ENCODE data around the gene AIPL1.
A peak's percentile ranks its signal among the peaks of the same experiment; 100 is the strongest.

AIPL1 gene

GRCh38 chr17:6448473-6448872, 13.6 kb upstream of the AIPL1 start:
- DNase-seq = no peak

DNA sequence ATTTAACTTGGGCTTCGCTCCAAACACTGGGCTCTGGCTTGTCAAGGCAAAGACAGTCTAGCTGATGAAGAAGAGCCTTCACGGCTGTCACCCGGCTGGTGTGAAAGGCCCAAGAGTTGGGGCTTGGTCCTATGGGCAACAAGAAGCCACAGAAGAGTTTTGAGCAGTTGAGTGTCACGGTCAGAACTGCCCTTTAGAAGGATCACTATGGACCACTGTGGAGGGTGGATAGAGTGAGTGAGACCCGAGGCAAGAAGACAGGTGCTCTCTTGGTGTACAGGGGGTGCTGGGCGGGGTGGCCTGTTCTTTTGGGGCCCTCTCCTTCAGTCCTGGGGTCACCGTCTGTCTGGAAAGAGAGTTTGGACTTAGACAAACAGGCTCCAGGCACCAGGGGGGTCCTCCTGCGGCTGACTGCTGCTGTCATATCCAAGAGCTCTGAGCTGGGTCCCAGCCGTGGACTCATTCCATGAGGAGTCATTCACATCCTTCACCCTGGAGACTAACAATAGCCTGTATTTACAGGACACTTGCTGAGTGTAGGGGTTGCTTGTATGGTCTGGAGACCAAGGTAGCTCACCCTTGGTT, 11.7 kb upstream of the AIPL1 start:
- no peak for DNase-seq

- no peak for DNase-seq
These were observed 9.8 kb upstream of the AIPL1 start for GRCh38 chr17:6444571-6445335.

DNA sequence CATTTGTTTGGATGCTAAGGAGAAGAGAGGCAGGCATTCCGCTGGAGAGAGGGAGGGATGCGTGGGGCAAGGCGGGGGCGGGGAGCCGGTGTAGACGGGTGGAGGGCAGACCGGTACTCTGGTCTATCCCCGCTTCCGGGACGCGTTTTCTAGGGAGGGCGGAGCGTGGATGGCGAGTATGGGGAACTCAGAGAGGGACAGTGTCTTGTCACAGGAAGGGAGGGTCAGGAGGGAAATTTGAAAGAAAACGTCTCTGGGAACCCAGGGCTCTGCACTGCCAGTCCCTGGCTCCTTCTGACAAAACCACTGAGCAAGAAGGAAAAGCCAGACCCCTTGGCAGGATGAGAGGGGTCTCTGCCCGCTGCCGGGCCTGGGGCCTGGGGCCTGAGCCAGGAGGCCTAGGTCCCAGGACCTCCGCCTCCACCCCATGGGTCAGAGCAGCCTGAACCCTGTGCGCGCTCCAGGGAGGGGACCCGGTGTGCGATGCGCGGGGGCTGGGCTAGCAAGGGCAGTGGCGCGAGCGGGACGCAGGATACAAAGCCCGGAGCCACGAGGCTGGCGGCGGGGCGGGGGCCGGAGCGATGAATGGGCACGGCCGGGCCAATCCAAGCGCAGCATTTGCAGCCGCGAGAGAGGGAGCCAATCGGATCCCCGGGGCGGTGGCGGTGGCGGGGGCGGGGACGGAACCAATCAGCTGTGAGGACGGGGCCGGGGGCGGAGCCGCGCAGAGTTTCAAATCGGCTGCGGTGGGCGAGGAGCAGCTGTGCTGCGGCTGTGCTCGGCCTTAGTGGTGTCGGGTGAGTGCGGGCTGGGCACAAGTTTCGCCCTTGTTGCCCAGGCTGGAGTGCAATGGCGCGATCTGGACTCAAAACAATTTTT, 9.0 kb upstream of the AIPL1 start, which contains the start of gene PIMREG:
Gene PIMREG, plus strand, starts transcription at position 764 of the 879 bp plus-strand sequence. CDS start 656 bp downstream, outside the sequence.
- DNase-seq = peak; percentile 95 to 96

GRCh38 chr17:6442775-6443174, 7.9 kb upstream of the AIPL1 start:
- no peak for DNase-seq

GRCh38 chr17:6439951-6440350, 5.0 kb upstream of the AIPL1 start:
- DNase-seq = no peak

- no peak for DNase-seq
These were observed 3.0 kb upstream of the AIPL1 start for GRCh38 chr17:6437956-6438355.

GRCh38 chr17:6437466-6437865, 2.5 kb upstream of the AIPL1 start:
- no peak for DNase-seq

DNA sequence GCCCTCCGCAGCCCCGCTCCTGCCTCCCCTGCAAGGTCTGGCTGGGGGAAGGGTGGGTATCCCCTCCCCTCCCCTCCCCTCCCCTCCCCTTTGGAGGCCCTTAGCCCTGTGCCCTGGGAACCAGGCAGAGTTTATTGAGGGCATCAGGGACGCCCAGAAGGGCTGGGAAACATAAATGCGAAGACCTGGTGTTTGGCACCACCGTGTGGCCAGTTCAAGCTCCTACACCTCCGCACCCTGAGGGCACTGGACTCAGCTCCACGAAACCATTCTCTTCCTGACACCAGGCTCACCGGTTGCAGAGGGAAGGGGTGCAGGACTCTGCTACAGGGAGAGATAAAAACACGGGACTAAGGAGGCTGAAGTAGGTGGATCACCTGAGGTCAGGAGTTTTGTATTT, 1.0 kb upstream of the AIPL1 start:
- peak; percentile 70 to 73 for DNase-seq

DNA sequence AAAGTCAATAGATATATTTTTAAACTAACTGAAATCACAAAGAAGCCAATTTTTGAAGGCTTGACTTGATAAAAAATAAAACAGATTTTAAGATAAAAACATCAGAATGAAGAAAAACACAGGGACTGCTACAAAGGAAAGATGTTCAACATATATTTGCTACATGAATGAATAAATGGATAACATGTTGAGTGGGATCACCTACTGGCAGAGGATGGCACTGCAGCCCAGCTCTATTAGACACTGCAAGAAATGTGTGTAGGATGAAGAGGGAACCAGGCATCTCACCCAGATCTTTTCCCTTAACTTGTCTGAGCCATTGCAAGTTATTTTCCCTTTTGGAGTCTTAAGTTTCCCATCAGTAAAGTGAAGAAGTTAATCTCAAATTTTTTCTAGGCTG, 4.2 kb downstream of the AIPL1 start:
- peak in 1 of 2 experiments; percentile 47 for DNase-seq

DNA sequence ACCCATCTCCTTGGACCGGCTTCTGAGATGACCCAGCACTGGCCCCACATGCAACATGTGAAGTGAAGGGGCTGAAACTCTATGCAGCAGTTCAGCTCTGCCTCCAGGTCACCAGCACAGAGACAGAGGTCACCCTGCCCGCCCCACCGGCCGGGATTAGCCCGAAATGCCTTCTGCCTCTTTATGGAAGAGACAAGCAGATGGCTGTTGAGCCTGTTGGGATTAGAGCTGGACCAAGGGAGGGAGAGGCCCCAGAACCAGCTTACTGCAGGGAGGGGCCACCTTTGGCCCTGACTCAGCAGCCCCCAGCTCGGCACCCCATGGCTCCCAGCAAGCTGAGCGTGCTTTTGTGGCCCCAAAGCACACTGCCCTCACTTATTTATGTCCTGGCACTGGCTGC, 5.7 kb downstream of the AIPL1 start:
- DNase-seq = no peak

GRCh38 chr17:6428207-6428965, 6.5 kb downstream of the AIPL1 start:
- DNase-seq = no peak

- peak; percentile 61 to 64 for DNase-seq
These were observed 7.6 kb downstream of the AIPL1 start for GRCh38 chr17:6427279-6427781.

DNA sequence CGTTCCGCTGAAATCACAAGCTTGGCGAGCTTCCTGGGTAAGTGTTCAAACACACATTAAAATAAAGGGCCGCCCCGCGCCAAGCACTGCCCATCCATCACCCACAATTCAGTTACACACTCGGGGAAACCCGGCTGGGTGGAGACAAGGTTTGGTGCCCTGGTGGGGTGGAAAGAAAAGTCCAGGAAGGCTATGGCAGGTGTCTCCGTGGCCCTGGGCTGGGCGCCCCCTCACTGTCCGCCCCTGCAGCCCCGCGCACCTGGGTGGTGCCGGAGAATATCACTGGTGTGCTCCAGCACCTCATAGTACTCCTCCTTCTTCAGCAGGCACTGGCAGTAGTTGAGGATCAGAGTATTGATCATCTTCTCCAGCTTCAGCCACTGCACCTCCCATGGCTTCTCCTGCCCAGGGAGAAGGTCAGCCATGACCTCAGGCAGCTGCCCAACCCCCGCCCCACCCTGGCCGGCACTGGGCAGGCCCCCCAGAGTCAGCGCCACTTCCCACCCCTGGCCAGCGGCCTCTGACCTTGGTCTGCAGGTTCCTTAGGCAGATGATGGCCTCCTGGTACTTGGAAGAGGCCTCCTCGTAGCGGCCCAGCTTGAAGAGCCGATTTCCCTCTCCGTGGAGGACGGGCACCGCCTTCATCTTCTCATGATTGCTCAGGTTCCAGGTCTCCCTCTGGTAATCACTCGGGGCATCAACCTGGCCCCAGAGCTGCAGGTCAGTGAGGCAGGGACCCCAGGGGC, 8.4 kb downstream of the AIPL1 start:
- no peak for DNase-seq

DNA sequence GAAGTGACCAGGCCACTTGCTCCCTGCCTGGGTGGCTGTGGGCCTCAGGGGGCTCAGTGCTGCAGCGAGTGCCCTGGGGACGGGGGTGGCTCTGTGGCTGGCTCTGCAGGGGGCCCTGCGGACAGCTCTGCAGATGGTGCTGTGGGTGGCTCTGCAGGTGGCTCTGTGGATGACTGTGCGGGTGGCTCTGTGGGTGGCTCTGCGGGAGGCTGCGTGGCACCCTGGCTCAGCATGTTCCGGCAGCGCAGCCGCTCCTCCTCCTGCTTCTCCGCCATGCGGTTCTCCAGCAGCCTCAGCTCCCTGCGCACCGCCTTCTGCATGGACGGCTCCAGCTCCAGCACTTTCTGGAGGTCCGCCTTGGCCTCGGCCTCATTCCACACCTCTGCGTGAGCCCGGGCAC, 9.5 kb downstream of the AIPL1 start:
- DNase-seq = no peak

GRCh38 chr17:6423931-6424330, 11.0 kb downstream of the AIPL1 start:
- no peak for DNase-seq

GRCh38 chr17:6422654-6423241, 12.2 kb downstream of the AIPL1 start:
- no peak for DNase-seq

DNA sequence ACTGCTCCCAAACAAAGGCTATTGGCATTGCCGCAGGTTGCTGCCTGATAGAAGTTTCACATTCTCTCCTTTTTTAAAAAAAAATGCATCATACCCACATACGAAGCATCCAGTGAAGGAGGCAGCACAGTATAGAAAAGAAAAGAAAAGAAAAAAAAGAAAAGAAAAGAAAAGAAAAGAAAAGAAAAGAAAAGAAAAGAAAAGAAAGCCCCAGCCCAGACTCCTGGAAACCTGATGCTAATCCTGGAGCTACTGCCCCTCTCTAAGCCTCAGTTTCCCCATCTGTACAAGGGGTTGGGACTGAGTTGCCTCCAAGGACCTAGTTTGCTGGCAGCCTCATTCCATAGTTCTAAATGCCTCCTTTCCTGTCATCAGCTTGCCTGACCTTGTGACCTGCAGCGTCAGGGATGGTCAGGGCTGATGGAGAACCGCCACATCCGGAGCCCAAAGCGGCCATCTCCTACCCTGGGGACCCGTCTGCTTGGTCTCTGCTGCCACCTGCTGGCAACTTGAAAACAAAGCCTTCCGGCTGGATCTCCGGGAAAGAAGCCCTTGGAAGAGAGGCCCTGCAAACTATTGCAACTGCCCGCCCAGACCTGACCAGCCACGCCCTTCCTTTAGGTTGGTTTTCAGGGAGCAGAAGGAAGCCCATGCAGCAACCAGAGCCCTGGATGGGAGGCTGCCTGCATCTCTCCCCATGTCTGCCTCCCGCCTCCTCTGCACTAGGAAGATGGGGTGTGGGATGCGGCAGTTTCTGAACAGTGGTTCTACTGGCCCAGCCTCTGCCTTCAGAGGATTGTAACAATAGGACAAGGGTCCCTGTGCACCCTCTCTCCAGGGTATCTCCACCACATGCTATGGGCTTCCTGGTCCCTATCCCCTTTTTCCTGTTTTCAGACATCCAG, 13.0 kb downstream of the AIPL1 start:
- peak; percentile 82 to 83 for DNase-seq

- DNase-seq = peak; percentile 37 to 46
These were observed 14.7 kb downstream of the AIPL1 start for GRCh38 chr17:6420173-6420641.

GRCh38 chr17:6415616-6416015, 19.3 kb downstream of the AIPL1 start:
- no peak for DNase-seq
